Measurements from ENCODE around the gene TEP1.

Gene TEP1

DNA sequence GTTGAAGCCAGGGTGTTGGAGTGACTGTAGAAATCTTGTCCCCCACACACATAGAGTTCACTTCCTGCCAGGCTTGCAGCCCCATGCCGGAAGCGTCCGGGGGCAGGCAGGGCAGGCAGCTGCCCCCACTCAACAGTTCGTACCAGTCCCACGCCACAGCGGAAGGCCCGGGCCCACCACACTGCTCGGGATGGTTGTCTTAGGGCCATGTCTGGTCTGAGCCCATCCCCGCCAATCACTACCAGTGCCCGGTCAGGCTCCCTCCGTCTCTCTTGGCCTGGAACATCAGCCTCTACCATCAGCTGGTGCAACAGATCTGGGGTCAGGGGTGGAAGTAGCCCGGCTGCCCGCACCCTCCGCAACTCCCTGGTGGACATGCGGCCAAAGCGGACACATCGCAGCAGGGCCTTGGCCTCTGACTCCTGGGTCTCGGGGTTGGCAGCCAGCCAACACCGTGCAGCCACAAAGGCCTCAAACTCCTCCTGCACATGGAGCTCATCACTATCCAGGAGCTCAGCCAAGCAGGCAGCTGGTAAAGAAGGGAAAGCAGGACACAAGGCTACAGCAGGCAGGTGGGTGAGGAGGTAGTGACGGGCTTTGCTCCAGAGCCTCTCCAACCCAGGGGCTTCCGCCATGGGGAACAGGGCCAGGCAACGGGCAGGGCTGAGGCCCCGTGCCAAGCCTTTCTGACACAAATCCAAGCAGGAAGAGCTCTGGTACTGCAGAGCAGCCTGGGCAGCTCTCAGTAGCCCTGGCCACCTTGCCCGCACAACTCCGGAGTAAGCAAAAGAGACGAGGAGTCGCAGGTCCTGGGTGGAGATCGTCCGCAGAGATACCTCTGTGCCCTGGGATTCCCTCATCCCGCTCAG is 16.7 kb upstream of the TEP1 start:
- DNase-seq (ENCODE audit: low spot score) = no peak

DNA sequence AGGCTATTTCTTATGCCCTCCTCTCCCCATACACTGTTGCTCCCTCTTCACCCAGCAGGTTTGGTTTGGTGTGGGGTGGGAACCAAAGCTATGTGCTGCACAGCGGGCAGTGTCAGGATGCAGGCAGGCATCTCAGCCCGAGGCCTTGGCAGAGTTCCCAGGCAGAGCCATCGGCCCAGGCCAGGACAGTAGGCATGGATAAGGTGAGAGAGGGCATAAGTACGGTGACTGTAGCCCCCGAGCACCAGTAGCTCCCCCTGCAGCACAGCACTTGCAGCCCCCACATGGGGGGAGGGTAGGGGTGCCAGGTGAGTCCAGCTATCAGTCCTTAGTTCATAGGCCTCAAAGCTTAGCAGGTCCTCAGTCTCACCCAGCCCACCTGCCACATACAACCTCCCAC is 15.5 kb upstream of the TEP1 start:
- no peak for DNase-seq (ENCODE audit: low spot score)

DNA sequence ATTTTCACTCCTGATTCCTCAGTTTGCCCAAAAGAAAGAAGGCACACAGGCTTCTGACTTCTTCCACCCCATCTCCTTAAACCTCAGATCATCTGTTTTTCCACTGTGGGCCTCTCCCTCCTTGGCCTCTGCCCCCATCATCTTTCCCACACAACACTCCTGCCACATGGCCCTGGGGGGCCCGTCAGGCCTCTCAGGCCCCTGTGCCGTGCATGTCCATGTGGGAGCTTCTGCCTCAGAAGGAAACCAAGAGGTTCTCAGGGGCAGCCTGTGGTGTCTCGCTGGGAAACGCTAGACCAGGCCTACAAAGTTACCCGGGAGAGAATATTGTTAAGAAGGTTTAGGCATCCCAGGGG is 14.7 kb upstream of the TEP1 start:
- no peak for DNase-seq (ENCODE audit: low spot score)

DNA sequence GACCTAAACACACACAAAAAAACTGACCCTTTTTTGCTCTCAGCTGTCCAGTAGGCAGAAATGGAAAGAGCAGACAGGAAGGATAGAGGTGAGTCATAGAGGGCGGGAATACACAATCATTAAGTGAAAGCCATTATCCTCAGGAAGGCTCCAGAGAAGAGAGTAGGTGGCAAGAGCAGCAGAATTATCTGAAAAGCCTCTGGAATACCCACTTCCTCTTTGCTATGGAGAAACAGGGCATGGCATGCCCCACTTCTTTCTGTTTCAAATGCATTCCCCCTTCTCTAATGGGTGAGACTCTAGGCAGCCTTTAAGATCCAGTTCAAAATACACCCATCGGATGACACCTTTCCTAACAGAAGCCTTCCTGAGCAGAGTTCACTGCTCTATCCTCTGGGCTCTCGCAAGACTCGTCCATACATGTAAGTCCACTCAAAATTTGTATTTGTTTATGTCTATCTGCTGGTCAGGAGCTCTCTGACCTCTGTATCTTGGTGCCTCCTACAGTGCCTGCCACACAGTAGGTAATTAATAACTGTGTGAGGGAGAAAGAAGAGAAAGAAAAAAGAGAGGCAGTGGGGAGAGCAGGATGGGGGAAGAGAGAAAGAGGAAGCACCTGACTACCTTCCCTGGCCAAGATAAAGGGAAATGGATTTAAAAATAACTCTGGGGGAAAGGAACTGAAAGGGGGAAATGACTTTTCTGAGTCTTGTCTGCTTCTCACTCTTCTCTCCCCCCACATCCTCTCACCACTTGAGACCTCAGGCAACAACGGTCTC is 14.1 kb upstream of the TEP1 start:
- DNase-seq (ENCODE audit: low spot score) = no peak

DNA sequence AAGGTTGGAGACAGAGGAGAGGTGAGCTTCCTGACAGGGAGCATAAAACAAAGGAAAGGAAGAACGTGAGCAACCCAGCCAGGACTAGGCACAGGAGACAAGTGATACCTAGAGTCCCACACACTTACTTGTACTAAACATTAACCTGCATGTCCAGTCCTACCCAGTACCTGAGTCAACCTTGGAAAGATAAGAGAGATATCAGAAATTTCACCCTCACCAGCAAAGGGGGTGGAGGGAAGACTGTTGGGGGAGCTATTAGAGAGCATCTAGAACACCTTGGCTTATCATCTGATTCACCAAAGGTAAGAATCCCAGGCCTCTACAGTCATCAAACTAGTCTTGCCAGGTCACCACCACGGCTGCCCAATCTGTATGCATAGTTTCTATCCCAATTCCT is 11.6 kb upstream of the TEP1 start:
- DNase-seq (ENCODE audit: low spot score) = no peak

DNA sequence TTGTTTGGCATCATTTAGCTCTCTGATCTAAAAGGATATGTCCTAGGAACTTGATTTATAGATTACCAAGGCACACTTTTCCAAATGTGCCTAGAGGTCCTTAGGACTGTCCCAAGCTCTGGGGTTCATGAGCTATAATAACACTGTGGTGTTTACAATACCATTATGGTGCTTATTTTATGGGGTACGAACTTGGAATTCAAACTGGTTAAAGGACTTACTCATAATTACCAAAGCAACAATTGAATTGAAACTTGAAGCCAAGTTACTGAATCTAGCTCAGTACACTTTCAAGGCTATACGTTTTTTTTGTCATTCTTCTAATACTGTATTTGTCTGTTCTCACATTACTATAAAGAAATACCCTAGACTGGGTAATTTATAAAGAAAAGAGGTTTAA is 9.6 kb upstream of the TEP1 start:
- DNase-seq (ENCODE audit: low spot score) = no peak

DNA sequence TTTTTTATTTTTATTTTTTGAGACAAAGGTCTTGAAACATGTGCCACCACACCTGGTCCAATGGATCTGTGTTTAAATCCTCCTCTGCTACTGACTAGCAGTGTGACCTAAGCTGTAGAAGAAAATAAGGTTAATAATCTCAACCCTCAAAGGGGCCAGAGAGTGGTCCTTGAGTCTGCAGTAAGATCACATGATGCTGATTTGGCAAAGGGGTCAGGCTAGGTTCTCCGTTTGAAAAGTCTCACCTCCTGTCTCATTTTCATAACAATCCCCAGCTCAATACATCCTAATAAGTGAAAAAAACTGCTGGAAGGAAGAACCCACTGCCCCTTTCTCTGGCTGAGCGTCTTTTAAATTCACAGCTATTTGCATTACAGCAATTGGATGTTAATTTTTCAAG is 8.0 kb upstream of the TEP1 start:
- no peak for DNase-seq (ENCODE audit: low spot score)

DNA sequence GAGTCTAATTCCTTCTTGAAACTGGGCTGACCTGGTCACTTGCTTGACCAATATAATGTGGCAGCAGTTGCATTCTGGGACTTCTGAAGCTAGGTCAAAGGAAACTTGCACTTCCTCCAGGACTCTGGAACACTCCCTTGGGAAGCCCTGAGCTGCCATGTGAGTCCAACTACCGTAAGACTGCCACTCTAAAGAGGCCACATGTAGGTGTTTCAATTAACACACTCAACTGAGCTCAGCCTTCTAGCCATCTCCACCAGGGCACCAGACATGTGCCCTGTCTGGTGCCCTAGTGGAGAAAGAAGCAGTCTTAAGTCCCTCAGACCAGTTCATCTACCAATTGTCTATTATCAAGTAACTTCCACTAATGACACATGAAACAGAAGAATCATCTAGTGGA is 6.1 kb upstream of the TEP1 start:
- no peak for DNase-seq (ENCODE audit: low spot score)

DNA sequence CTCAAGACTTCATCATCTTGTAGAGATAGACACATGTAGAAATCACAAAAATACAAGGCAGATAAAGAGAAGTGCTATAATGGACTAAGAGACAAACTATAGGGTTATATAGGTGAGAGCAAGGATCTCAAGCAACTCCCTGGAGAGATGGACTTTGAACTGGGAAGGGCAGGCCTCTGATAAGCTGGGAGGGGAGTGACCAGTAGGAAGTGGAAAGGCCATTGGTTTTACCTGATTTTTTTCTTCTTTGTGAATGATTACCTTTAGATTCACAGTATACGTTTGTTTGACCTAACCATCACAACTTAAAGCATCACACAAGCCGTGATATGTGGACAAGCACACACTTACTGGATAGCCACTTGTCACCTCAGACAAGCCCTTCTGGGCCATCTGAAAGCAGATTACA is 5.2 kb upstream of the TEP1 start:
- DNase-seq (ENCODE audit: low spot score) = no peak

DNA sequence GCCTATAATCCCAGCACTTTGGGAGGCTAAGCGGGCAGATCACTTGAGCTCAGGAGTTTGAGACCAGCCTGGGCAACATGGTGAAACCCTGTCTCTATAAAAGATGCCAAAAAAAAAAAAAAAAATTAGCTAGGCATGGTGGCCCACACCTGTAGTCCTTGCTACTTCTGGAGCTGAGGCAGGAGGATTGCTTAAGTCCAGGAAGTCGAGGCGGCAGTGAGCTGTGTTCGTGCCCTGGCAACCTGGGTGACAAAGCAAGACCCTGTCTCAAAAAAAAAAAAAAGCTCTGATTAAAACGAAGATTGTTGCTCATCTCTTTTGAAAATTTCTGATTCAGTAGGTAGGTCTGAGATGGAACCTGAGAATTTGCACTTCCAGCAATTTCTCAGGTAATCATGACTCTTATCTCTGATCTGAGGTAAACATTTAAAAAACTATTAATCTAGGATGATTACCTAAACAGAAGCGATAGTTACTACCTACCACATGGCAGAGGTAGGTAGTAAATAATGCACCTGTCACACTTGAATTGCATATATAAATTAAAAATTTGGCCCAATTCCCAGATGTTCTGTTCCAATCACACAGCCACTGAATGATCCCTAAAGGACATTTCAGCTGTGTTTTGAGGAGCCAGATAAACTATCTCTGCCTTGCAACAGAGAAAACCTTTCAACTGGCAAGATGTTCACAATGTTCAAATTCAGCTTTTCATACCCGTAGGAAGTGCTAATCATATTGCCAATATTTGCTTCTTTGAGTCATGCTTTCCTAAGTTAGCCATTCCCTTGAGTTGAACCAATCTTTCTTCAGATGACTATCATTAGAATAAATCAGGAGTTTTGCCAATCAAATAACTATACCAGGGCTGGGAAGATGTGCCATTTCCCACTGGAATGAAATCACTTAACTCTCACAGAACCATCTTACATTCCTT is 4.2 kb upstream of the TEP1 start:
- no peak for DNase-seq (ENCODE audit: low spot score)

DNA sequence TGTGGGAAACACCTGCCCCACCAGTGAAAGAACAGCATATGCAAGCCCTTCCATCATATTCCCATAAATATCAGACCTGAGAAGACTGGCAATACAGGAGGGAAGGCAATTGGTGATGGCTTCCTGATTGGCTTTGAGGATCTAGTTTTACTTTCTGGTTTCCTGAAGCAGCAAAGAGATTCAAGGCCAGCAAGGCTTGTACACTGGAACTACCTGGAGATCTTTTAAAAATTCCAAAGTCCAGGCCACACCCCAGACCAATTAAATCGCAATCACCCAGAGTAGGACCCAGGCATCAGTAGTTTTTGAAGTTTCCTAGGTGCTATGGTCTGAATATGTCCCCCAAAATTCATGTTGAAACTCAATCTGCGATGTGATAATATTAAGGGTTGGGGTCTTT is 2.9 kb upstream of the TEP1 start:
- DNase-seq (ENCODE audit: low spot score) = no peak

DNA sequence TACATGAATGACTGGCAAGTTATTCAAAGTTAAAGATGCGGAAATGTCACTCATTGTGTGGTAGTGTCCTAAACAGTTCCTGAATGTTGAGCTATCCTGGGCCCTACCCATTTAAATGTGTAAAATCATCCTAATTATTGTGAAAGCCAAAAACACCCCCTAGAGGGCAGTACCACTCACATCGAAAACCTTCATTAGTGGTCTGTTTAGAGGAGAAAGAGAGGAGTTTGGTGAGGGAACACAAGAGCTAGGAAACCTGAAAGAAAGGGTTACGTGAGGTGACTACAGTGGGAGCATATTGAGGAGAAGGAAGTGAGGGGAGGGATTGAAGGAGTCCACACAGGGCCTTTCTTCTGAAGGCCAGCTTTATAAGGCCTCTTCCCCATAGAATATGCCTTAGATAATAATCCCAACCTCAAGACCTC is 2.5 kb upstream of the TEP1 start:
- DNase-seq (ENCODE audit: low spot score) = no peak

DNA sequence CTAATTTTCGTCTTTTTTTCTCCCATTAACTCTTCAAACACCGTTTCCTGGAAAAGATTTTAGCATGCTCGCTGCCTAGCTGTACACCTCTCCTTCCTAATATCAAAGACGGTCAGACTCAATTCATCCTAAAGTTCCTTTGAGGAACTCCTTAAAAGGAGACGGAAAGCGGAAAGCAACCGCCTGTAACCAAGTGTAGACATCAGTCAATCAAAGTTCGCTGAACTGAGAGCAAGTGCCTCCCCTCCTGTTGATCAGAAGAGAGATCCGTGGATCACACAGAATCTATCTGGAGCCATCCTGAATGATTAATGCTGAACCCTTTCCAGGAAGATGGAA is 412 bp upstream of the TEP1 start:
- no peak for DNase-seq (ENCODE audit: low spot score)

DNA sequence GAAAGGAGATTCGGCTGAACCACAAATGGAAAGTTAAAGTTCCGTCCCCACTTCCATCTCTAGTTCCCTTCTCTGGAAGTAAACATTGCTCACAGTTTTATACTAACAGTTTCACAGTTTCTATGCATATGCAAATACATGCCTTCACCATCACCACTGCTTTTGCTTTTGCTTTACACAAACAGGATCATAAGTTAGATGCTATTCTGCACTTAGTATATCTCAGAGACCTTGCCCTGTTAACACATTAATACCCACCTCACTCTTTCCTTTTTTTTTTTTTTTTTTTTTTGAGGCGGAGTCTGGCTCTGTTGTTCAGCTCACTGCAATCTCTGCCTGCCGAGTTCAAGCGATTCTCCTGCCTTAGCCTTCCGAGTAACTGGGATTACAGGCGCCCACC is 890 bp downstream of the TEP1 start:
- no peak for DNase-seq (ENCODE audit: low spot score)

DNA sequence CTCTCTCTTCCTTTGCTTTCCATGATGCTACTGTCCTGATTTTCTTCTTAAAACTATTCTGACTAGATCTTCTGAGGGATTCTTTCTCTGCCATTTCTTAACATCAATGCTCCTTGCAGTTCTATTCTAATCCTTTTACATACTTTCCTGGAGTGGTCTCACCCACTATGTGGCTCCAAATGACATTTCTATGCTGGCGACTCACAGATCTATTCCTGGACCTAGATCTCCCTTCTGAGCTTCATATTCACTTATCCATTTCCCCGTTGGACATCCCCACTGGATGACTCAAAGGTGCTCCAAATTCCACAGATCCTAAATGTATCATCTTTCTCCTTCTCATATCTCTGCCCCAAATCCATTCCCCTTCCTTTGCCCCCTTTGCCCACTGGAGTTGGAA is 4.1 kb downstream of the TEP1 start:
- no peak for DNase-seq (ENCODE audit: low spot score)

DNA sequence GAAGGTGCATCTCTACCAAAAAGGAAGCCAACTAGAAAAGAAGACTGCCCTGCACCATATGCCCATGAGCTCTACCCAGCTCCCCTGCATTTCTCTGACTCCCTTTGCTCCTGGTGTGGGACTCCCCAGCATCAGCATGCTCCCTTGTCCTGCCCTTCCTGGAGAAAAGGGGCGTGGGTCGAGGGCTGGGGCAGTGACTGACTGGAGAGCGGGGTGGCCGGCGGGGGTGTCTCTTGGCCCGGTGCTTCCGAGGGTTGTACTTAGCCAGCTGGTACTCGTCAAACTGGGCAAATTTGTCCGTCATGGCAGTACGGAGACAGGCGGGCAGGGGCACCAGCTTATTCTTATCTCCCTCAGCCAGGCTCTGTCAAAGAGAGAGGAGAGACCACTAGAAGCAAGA is 9.8 kb downstream of the TEP1 start:
- no peak for DNase-seq (ENCODE audit: low spot score)

DNA sequence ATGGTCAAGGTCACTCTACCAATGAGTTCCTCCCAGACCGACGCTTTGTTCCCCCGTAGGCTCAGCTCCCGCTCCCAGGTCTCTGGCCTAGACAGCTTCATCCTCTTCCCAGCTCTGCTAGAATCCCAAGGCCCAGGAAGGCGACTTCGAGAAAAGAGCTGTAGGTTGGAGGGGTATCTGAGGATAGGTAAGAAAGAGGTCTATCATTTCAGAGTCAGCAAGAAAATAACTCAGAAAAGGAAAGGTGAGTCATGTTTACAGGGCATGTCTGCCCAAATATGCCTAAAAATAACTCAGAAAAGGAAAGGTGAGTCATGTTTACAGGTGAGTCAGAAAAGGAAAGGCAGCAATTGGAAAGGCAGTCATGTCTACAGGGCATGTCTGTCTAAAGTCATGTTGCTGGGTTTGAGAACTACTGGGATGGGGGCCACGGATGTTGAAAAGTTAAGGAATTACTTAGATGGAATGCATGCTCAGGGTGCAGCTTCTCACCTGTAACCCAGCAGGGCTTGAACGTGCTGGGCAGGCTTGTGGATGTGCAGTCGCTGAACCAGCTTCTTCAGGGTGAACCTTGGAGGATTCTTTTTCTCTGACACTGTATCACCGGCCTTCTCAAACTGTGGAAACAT is 12.2 kb downstream of the TEP1 start:
- DNase-seq (ENCODE audit: low spot score) = no peak

DNA sequence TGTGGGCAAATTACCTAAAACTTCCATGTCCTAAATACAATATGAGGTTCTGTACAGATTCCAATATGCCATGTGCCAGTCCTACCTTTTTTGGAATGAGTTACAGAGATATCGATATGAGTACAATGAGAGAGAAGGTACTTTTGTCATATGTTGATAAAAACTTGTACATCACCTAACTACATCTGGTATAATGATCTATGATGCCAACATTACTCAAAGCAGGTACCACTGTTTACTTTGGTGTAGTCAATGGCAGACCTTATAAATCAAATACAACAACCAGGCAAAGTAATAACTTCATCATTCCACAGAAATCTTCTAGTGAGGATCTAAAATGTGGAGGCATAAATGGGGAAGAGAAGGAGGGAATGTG is 12.7 kb downstream of the TEP1 start:
- no peak for DNase-seq (ENCODE audit: low spot score)

DNA sequence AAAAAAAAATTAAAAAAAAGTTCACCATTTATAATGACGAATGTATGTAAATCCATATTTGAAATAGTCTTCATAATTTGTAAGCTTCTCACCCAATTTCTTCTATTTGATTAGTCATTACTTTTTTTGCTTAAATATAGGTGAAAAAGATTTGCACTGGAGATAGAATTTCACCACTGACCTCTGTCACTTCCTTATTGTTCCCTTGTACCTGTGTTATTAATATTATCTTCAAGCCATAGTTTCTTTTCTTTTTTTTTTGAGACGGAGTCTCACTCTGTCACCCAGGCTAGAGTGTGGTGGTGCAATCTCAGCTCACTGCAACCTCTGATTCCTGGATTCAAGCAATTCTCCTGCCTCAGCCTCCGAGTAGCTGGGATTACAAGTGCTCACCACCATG is 15.8 kb downstream of the TEP1 start:
- no peak for DNase-seq (ENCODE audit: low spot score)

DNA sequence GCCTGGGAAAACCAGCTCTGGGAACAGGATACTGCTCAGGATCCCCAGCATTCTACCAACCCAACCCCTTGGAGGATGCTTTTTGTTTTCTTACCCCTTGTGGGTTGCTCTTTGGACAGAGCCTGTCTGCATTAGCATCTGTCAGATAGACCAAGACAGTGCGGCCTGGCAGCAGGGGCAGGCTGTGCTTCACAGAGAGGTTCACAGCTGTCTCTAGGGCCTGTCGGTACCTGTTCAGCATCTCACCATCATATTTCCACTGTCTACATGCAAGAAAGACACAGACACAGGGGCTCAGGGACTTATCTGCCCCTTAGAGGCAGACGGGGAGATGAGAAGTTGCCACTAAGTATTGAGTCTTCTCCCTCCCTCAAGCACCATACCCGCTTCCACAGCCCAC is 21.8 kb downstream of the TEP1 start:
- DNase-seq (ENCODE audit: low spot score) = no peak

DNA sequence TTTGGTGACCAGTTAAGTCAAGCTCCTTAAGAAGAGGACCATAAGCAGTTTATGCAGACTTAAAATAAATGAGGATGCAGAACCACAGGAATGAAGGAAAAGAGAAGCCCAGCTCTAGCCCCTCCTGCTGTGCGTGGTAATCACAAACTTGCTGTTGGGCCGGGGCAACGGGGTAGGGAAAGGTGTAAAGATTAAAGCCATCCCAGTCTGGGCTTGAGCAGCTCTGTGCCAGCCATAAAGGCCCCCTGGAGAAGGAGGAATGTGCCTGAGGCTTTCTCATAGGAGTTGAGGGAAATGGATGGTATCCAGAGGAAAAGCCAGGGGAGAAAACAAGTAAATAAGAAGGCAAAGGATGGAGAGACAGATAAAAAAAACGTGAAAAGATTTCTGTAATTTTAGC is 25.1 kb downstream of the TEP1 start:
- DNase-seq (ENCODE audit: low spot score) = no peak

DNA sequence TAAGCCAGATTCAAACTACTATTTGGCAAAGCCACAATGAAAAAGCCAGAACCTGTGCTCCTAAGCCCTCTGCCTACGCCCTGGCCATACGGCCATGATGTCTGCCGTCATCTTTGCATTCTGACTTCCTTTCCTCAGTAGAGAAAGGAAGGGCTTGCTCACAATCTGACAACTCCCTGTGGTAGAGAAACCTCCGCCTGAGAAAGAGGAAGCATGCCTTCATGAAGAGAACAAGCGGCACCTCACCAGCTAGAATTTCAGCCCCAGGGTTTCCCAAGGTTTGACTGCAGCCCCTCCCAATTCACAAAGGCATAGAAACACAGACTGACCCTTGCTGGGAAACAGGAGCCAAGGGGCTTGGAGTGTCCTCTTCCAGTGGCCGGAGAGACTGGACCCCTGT is 25.7 kb downstream of the TEP1 start:
- no peak for DNase-seq (ENCODE audit: low spot score)

All from ecto neural progenitor cell (in vitro differentiated cells).